HepG2 (cell line): Measurements from ENCODE around the gene ANTXR1. TPM values are rescaled to one million over a fixed set of nuclear protein-coding genes. Genes with fewer than 3 reads are reported as not detected.

Experiments used
- CAMTA2 ChIP-seq: sonication (generic); formaldehyde crosslinking; IDR thresholded peaks from 2 replicates; pipeline ENCODE4 v1.4.0; 2020; ENCODE audit warnings: mild to moderate bottlenecking, missing genetic modification reagents, borderline replicate concordance
- CHD4 ChIP-seq: fragments of 200-600 bp; sonication (generic); IDR thresholded peaks from 2 replicates; pipeline ENCODE4 v1.7.0; 2017; ENCODE audit warnings: mild to moderate bottlenecking, low read length, borderline replicate concordance
- FOXO1 ChIP-seq: sonication (generic); formaldehyde crosslinking; IDR thresholded peaks from 2 replicates; pipeline ENCODE4 v1.4.0; 2020; ENCODE audit warnings: missing genetic modification reagents
- HOXD1 ChIP-seq: sonication (generic); formaldehyde crosslinking; IDR thresholded peaks from 2 replicates; pipeline ENCODE4 v1.5.0; 2020; ENCODE audit warnings: missing genetic modification reagents
- NFYC ChIP-seq: IDR thresholded peaks from 2 replicates; pipeline ENCODE4 v1.6.1; 2016; ENCODE audit warnings: missing genetic modification reagents, missing compliant biosample characterization
- PCBP2 ChIP-seq: fragments of 200-400 bp; formaldehyde crosslinking; optimal IDR thresholded peaks from 2 replicates; pipeline ENCODE3; 2018; ENCODE audit warnings: low read length, low read depth; ENCODE audit not compliant: poor library complexity, severe bottlenecking
- POGZ ChIP-seq: sonication (generic); formaldehyde crosslinking; IDR thresholded peaks from 2 replicates; pipeline ENCODE4 v1.4.0; 2020; ENCODE audit warnings: mild to moderate bottlenecking, missing genetic modification reagents
- PTBP1 ChIP-seq: fragments of 200-400 bp; formaldehyde crosslinking; IDR thresholded peaks from 2 replicates; pipeline ENCODE4 v1.6.1; 2018; ENCODE audit warnings: low read length, low read depth; ENCODE audit not compliant: poor library complexity, severe bottlenecking
- SIN3B ChIP-seq: fragments of 150-350 bp; IDR thresholded peaks from 2 replicates; pipeline ENCODE4 v1.6.1; 2014; ENCODE audit warnings: low read length
- SMARCE1 ChIP-seq: fragments of 450-650 bp; IDR thresholded peaks from 2 replicates; pipeline ENCODE4 v1.6.1; 2017; ENCODE audit warnings: borderline replicate concordance
- THYN1 ChIP-seq: sonication (generic); formaldehyde crosslinking; IDR thresholded peaks from 2 replicates; pipeline ENCODE4 v1.8.1; 2023; ENCODE audit warnings: low read depth, mild to moderate bottlenecking, moderate library complexity, missing genetic modification reagents, borderline replicate concordance
- TRIM24 ChIP-seq: sonication (generic); formaldehyde crosslinking; IDR thresholded peaks from 2 replicates; pipeline ENCODE4 v1.8.0; 2022; ENCODE audit warnings: mild to moderate bottlenecking, missing genetic modification reagents
- ZKSCAN5 ChIP-seq: sonication (generic); formaldehyde crosslinking; IDR thresholded peaks from 2 replicates; pipeline ENCODE4 v1.5.1; 2020; ENCODE audit warnings: mild to moderate bottlenecking, missing genetic modification reagents
- ZNF503 ChIP-seq: sonication (generic); formaldehyde crosslinking; IDR thresholded peaks from 2 replicates; pipeline ENCODE4 v1.4.0; 2020; ENCODE audit warnings: missing genetic modification reagents
- ZNF546 ChIP-seq: sonication (generic); formaldehyde crosslinking; conservative IDR thresholded peaks from 2 replicates; pipeline ENCODE4 v1.8.1; 2023; ENCODE audit warnings: mild to moderate bottlenecking, missing genetic modification reagents
- ZNF572 ChIP-seq: sonication (generic); formaldehyde crosslinking; IDR thresholded peaks from 2 replicates; pipeline ENCODE4 v1.5.1; 2020; ENCODE audit warnings: mild to moderate bottlenecking, missing genetic modification reagents
- polyA plus RNA-seq, 8 experiments: library from polyadenylated mRNA; depleted of rRNA in 3 of 8; stranded (reverse) in 7 of 8; unstranded in 1 of 8; fragments of >200 nt; fragmentation: Illumina TruSeq in 4 of 8; extraction: Trizol in 4 of 8; gene quantifications; 2 replicates each; pipeline versions ENCODE4 v1.2.1 to v1.2.3, GENCODE V29; 2011 to 2016; ENCODE audit warnings: low read depth in 4 of 8, missing spikeins in 1 of 8, mixed read lengths in 1 of 8; ENCODE audit not compliant: insufficient read depth in 1 of 8
- total RNA-seq, 5 experiments: library from RNA; depleted of rRNA; stranded (reverse); fragments of >200 nt; fragmentation: Illumina TruSeq; extraction: Trizol; gene quantifications; 2 replicates each; pipeline ENCODE4 v1.2.3, GENCODE V29; 2016; ENCODE audit warnings: low read depth in 1 of 5
- TF ChIP-seq, protein P1 (sequence below): sonication (generic); formaldehyde crosslinking; IDR thresholded peaks from 2 replicates; pipeline ENCODE4; 2020; ENCODE audit warnings: missing genetic modification reagents, mild to moderate bottlenecking, borderline replicate concordance
- TF ChIP-seq, protein P2 (sequence below): conservative IDR thresholded peaks from 2 replicates; pipeline ENCODE4 v1.6.1; 2018; ENCODE audit warnings: missing genetic modification reagents
- TF ChIP-seq, protein P3 (sequence below): sonication (generic); formaldehyde crosslinking; IDR thresholded peaks from 2 replicates; pipeline ENCODE4 v1.8.1; 2023; ENCODE audit warnings: mild to moderate bottlenecking, missing genetic modification reagents
- TF ChIP-seq, protein P4 (sequence below): sonication (generic); formaldehyde crosslinking; IDR thresholded peaks from 2 replicates; pipeline ENCODE4 v1.8.0; 2022; ENCODE audit warnings: missing genetic modification reagents, mild to moderate bottlenecking, inconsistent platforms, borderline replicate concordance
- TF ChIP-seq, protein P5 (sequence below): sonication (generic); formaldehyde crosslinking; IDR thresholded peaks from 2 replicates; pipeline ENCODE4 v1.4.0; 2020; ENCODE audit warnings: missing genetic modification reagents

The ANTXR1 gene
- total and polyA plus RNA-seq, 2 of the 13 experiments (the other 11 are each of a cell fraction or from before 2014, with no cell fraction given) = 4.5 to 12.7 TPM

- TF ChIP-seq PTBP1 (no peak), TRIM24 (CRISPR knock-in tag) (no peak), PCBP2 (no peak), ZNF572 (no peak), CAMTA2 (CRISPR knock-in tag) (no peak), CHD4 (peak; percentile 30; the same call in 1 of the 2 replicates), SMARCE1 (no peak), THYN1 (no peak), FOXO1 (CRISPR knock-in tag) (0 out of 2 replicates have a peak, but pooled peaks have one; percentile 13), ZNF546 (CRISPR knock-in tag) (no peak), SIN3B (no peak), ZNF503 (CRISPR knock-in tag) (no peak), POGZ (CRISPR knock-in tag) (peak; percentile 65; the same call in 1 of the 2 replicates), ZKSCAN5 (CRISPR knock-in tag) (no peak), HOXD1 (CRISPR knock-in tag) (no peak), NFYC (CRISPR knock-in tag) (no peak)
- TF ChIP-seq, protein P1, sequence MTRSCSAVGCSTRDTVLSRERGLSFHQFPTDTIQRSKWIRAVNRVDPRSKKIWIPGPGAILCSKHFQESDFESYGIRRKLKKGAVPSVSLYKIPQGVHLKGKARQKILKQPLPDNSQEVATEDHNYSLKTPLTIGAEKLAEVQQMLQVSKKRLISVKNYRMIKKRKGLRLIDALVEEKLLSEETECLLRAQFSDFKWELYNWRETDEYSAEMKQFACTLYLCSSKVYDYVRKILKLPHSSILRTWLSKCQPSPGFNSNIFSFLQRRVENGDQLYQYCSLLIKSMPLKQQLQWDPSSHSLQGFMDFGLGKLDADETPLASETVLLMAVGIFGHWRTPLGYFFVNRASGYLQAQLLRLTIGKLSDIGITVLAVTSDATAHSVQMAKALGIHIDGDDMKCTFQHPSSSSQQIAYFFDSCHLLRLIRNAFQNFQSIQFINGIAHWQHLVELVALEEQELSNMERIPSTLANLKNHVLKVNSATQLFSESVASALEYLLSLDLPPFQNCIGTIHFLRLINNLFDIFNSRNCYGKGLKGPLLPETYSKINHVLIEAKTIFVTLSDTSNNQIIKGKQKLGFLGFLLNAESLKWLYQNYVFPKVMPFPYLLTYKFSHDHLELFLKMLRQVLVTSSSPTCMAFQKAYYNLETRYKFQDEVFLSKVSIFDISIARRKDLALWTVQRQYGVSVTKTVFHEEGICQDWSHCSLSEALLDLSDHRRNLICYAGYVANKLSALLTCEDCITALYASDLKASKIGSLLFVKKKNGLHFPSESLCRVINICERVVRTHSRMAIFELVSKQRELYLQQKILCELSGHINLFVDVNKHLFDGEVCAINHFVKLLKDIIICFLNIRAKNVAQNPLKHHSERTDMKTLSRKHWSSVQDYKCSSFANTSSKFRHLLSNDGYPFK = no peak
- TF ChIP-seq, protein P2, sequence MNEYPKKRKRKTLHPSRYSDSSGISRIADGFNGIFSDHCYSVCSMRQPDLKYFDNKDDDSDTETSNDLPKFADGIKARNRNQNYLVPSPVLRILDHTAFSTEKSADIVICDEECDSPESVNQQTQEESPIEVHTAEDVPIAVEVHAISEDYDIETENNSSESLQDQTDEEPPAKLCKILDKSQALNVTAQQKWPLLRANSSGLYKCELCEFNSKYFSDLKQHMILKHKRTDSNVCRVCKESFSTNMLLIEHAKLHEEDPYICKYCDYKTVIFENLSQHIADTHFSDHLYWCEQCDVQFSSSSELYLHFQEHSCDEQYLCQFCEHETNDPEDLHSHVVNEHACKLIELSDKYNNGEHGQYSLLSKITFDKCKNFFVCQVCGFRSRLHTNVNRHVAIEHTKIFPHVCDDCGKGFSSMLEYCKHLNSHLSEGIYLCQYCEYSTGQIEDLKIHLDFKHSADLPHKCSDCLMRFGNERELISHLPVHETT (CRISPR knock-in tag) = no peak
- TF ChIP-seq, protein P3, sequence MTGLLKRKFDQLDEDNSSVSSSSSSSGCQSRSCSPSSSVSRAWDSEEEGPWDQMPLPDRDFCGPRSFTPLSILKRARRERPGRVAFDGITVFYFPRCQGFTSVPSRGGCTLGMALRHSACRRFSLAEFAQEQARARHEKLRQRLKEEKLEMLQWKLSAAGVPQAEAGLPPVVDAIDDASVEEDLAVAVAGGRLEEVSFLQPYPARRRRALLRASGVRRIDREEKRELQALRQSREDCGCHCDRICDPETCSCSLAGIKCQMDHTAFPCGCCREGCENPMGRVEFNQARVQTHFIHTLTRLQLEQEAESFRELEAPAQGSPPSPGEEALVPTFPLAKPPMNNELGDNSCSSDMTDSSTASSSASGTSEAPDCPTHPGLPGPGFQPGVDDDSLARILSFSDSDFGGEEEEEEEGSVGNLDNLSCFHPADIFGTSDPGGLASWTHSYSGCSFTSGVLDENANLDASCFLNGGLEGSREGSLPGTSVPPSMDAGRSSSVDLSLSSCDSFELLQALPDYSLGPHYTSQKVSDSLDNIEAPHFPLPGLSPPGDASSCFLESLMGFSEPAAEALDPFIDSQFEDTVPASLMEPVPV (CRISPR knock-in tag) = no peak
- TF ChIP-seq, protein P4, sequence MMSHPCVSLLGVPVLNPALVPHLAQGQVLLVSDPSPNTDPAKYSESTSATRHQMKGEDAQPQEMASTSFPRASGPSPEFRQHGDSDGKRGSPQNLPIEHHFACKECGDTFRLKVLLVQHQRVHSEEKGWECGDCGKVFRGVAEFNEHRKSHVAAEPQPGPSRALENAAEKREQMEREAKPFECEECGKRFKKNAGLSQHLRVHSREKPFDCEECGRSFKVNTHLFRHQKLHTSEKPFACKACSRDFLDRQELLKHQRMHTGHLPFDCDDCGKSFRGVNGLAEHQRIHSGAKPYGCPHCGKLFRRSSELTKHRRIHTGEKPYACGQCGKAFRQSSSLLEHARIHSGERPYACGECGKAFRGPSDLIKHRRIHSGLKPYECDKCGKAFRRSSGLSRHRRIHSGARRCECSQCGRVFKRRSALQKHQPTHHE (CRISPR knock-in tag) = no peak
- TF ChIP-seq, protein P5, sequence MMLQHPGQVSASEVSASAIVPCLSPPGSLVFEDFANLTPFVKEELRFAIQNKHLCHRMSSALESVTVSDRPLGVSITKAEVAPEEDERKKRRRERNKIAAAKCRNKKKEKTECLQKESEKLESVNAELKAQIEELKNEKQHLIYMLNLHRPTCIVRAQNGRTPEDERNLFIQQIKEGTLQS = no peak
Measured at GRCh38 chr2:69062307-69062962, 49.5 kb downstream of the ANTXR1 start (continued).
